ENCODE data around the gene TMEM59. TPM values are rescaled to one million over a fixed set of nuclear protein-coding genes. Genes with fewer than 3 reads are reported as not detected.
"Not testable (repeated sequence)": the region's sequence is repeated elsewhere in the genome, so short reads cannot be mapped to it uniquely, and the experiment has no call there.

Gene TMEM59
- polyA plus RNA-seq, 3 donors, result 169 to 925 (median 831) TPM

- no peaks in the 10 kb centered on the region for H3K27me3 ChIP-seq (ENCODE audit: control insufficient read depth in 2 of 2, insufficient read depth in 2 of 2, low read length in 2 of 2)
- peaks cover 0 to 10% of the 10 kb centered on the region in 2 donors for H3K9me3 ChIP-seq (replicated peaks in 1 of 2; ENCODE audit: control insufficient read depth in 1 of 2, insufficient read depth in 1 of 2, low read length in 2 of 2)
- no peak overlapping the region for H3K9ac ChIP-seq (ENCODE audit: insufficient read depth, low read length, poor library complexity, severe bottlenecking)
- WGBS (ENCODE audit: insufficient coverage), result 91% methylated on average over 4 of the region's 4 CpGs
- intact Hi-C loops (cut with micrococcal nuclease), result no loop called here
- H3K4me3 ChIP-seq (replicated peaks in 1 of 3; ENCODE audit: low read depth in 2 of 3, low read length in 3 of 3), result no peak overlapping the region
- TF ChIP-seq CTCF (IDR thresholded peaks at IDR 0.05), result no peak
- H3K27me3 Mint-ChIP-seq (ENCODE audit: low read depth in 3 of 3), result peaks cover 3 to 9% (median 8%) of the 10 kb centered on the region in 3 donors
- no peak overlapping the region for H3K4me2 ChIP-seq (replicated peaks; ENCODE audit: extremely low read depth, low read length, poor library complexity, severe bottlenecking)
- no peaks in the 10 kb centered on the region for H3K4me1 Mint-ChIP-seq
- no peak overlapping the region for H3K4me3 Mint-ChIP-seq
- no peaks in the 10 kb centered on the region for H3K4me1 ChIP-seq (ENCODE audit: control insufficient read depth in 1 of 2, insufficient read depth in 2 of 2, low read length in 2 of 2)
- no peaks in the 10 kb centered on the region for H4K20me1 ChIP-seq (ENCODE audit: insufficient read depth, low read length)
- no peak overlapping the region for H3K27ac Mint-ChIP-seq
- H3K27ac ChIP-seq (ENCODE audit: low read depth in 1 of 2, low read length in 2 of 2), result no peak overlapping the region
- H3K9me3 Mint-ChIP-seq, result peaks cover 2 to 12% (median 5%) of the 10 kb centered on the region in 7 donors
- no peak overlapping the region for H2AFZ ChIP-seq (ENCODE audit: insufficient read depth, low read depth, low read length, poor library complexity, severe bottlenecking)
- no peaks in the 10 kb centered on the region for H3K36me3 Mint-ChIP-seq
- DNase-seq, result no peak
- no peaks in the 10 kb centered on the region for H3K79me2 ChIP-seq (ENCODE audit: insufficient read depth, low read length)
- no peaks in the 10 kb centered on the region for H3K36me3 ChIP-seq (replicated peaks in 1 of 2; ENCODE audit: control insufficient read depth in 1 of 2, insufficient read depth in 2 of 2, low read length in 2 of 2)
Observed at GRCh38 chr1:54006508-54006907, 46.5 kb downstream of the TMEM59 start.

DNA sequence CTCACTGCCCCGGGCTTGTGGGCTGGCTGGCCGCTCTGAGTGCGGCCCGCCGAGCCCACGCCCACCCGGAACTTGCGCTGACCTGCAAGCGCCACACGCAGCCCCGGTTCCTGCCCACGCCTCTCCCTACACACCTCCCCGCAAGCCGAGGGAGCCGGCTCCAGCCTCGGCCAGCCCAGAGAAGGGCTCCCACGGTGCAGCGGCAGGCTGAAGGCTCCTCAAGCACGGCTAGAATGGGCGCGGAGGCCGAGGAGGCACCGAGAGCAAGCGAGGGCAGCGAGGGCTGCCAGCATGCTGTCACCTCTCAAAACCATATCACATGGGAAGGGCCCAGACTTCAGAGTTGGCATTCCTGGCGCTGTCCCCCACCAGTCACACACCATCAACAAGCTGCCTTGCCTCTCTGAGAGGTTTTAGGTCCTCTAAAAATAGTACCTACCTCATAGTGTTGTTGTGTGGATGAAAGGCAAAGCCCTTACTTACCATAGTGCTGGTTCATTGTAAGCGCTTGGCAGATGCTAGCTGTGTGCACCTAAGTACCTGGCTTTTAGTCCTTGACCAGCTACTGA, 48.4 kb downstream of the TMEM59 start:
- intact Hi-C loops (cut with micrococcal nuclease), result no loop called here
- Histone ChIP-seq H4K20me1 (ENCODE audit: insufficient read depth, low read length) (no peaks in the 10 kb centered on the region), H3K4me3 (replicated peaks in 1 of 3; ENCODE audit: low read depth in 2 of 3, low read length in 3 of 3) (no peak overlapping the region), H3K4me2 (replicated peaks; ENCODE audit: extremely low read depth, low read length, poor library complexity, severe bottlenecking) (no peak overlapping the region), H3K9me3 (replicated peaks in 1 of 2; ENCODE audit: control insufficient read depth in 1 of 2, insufficient read depth in 1 of 2, low read length in 2 of 2) (peaks cover 0 to 10% of the 10 kb centered on the region in 2 donors), H3K27ac (ENCODE audit: low read depth in 1 of 2, low read length in 2 of 2) (no peak overlapping the region), H2AFZ (ENCODE audit: insufficient read depth, low read depth, low read length, poor library complexity, severe bottlenecking) (no peak overlapping the region), H3K27me3 (ENCODE audit: control insufficient read depth in 2 of 2, insufficient read depth in 2 of 2, low read length in 2 of 2) (no peaks in the 10 kb centered on the region), H3K9ac (ENCODE audit: insufficient read depth, low read length, poor library complexity, severe bottlenecking) (no peak overlapping the region), H3K36me3 (replicated peaks in 1 of 2; ENCODE audit: control insufficient read depth in 1 of 2, insufficient read depth in 2 of 2, low read length in 2 of 2) (no peaks in the 10 kb centered on the region), H3K4me1 (ENCODE audit: control insufficient read depth in 1 of 2, insufficient read depth in 2 of 2, low read length in 2 of 2) (no peaks in the 10 kb centered on the region), H3K79me2 (ENCODE audit: insufficient read depth, low read length) (no peaks in the 10 kb centered on the region)
- peaks cover 0 to 7% (median 5%) of the 10 kb centered on the region in 3 donors for H3K27me3 Mint-ChIP-seq (ENCODE audit: low read depth in 3 of 3)
- DNase-seq, result no peak
- no peak overlapping the region for H3K4me3 Mint-ChIP-seq
- H3K27ac Mint-ChIP-seq, result no peak overlapping the region
- H3K4me1 Mint-ChIP-seq, result no peaks in the 10 kb centered on the region
- H3K36me3 Mint-ChIP-seq, result no peaks in the 10 kb centered on the region
- peaks cover 2 to 12% (median 5%) of the 10 kb centered on the region in 7 donors for H3K9me3 Mint-ChIP-seq
- 94% methylated on average over 21 of the region's 27 CpGs for WGBS (ENCODE audit: insufficient coverage)
- no peak for TF ChIP-seq CTCF (IDR thresholded peaks at IDR 0.05)

GRCh38 chr1:54003750-54004480, 49.1 kb downstream of the TMEM59 start:
- H3K9me3 ChIP-seq (replicated peaks in 1 of 2; ENCODE audit: control insufficient read depth in 1 of 2, insufficient read depth in 1 of 2, low read length in 2 of 2); H3K4me3 ChIP-seq (replicated peaks in 1 of 3; ENCODE audit: low read depth in 2 of 3, low read length in 3 of 3); intact Hi-C loops (cut with micrococcal nuclease); H3K9ac ChIP-seq (ENCODE audit: insufficient read depth, low read length, poor library complexity, severe bottlenecking); H2AFZ ChIP-seq (ENCODE audit: insufficient read depth, low read depth, low read length, poor library complexity, severe bottlenecking); H3K27me3 ChIP-seq (ENCODE audit: control insufficient read depth in 2 of 2, insufficient read depth in 2 of 2, low read length in 2 of 2); H4K20me1 ChIP-seq (ENCODE audit: insufficient read depth, low read length); H3K36me3 ChIP-seq (replicated peaks in 1 of 2; ENCODE audit: control insufficient read depth in 1 of 2, insufficient read depth in 2 of 2, low read length in 2 of 2); DNase-seq; H3K27ac Mint-ChIP-seq; H3K27ac ChIP-seq (ENCODE audit: low read depth in 1 of 2, low read length in 2 of 2); H3K4me3 Mint-ChIP-seq; H3K4me1 Mint-ChIP-seq; H3K27me3 Mint-ChIP-seq (ENCODE audit: low read depth in 3 of 3); H3K4me1 ChIP-seq (ENCODE audit: control insufficient read depth in 1 of 2, insufficient read depth in 2 of 2, low read length in 2 of 2); H3K79me2 ChIP-seq (ENCODE audit: insufficient read depth, low read length); H3K4me2 ChIP-seq (replicated peaks; ENCODE audit: extremely low read depth, low read length, poor library complexity, severe bottlenecking); H3K36me3 Mint-ChIP-seq: not testable (repeated sequence)
- peaks cover 2 to 12% (median 5%) of the 10 kb centered on the region in 7 donors for H3K9me3 Mint-ChIP-seq
- WGBS (ENCODE audit: insufficient coverage), result 95% methylated on average over 19 of the region's 19 CpGs

All from CD14-positive monocyte (primary cell).